Prostate gland (tissue), 2 donors: ENCODE measurements around the gene PTPRK. TPM values are rescaled to one million over a fixed set of nuclear protein-coding genes. Genes with fewer than 3 reads are reported as not detected.

Source experiments
- DNase-seq: peaks from one replicate; pipeline ENCODE4 v3.0.0-alpha.2; 2019; ENCODE audit warnings: low spot score
- H3K27ac ChIP-seq, 2 donors: fragments of 200-600 bp; sonication (generic); 2 replicates each; pipeline ENCODE4 v1.5.1; 2017 to 2019
- H3K27me3 ChIP-seq: fragments of 200-600 bp; sonication (generic); replicated peaks from 2 replicates; pipeline ENCODE4 v1.5.1; 2019; ENCODE audit not compliant: insufficient read depth
- H3K36me3 ChIP-seq, 2 donors: fragments of 200-600 bp; sonication (generic); 1 replicate in 1 of 2; 2 replicates in 1 of 2; pipeline versions ENCODE4 v1.5.1 to v1.8.1; 2017 to 2019
- H3K4me1 ChIP-seq: fragments of 200-600 bp; sonication (generic); replicated peaks from 2 replicates; pipeline ENCODE4 v1.5.1; 2019
- H3K4me3 ChIP-seq, 2 donors: fragments of 200-600 bp; sonication (generic); 2 replicates each; pipeline ENCODE4 v1.5.1; 2017 to 2019
- H3K9me3 ChIP-seq: fragments of 200-600 bp; sonication (generic); 2 replicates; pipeline ENCODE4 v1.5.1; 2017
- CTCF ChIP-seq, 4 experiments: fragments of 200-600 bp in 2 of 4; fragments of 450-650 bp in 2 of 4; sonication (generic) in 2 of 4; IDR thresholded peaks; 1 replicate in 3 of 4; 2 replicates in 1 of 4; pipeline ENCODE4 v1.5.1; 2016 to 2019; ENCODE audit warnings: antibody characterized with exemption in 4 of 4, mild to moderate bottlenecking in 2 of 4, moderate library complexity in 2 of 4
- POLR2A ChIP-seq: fragments of 450-650 bp; IDR thresholded peaks from one replicate; pipeline ENCODE4 v1.6.1; 2016; ENCODE audit warnings: antibody characterized with exemption, mild to moderate bottlenecking
- POLR2AphosphoS5 ChIP-seq: sonication (generic); formaldehyde crosslinking; IDR thresholded peaks from one replicate; pipeline ENCODE4 v1.6.1; 2017; ENCODE audit warnings: antibody characterized with exemption
- WGBS: methylation state at CpG from one replicate; pipeline ENCODE4 v1.1.5; 2018; 5-methylcytosine and 5-hydroxymethylcytosine counted together
- intact Hi-C: fragments of 100-400 bp; cut with DNase I; formaldehyde crosslinking; loops from one replicate; pipeline ENCODE4 v1.14.2; 2022
- total RNA-seq, 2 donors: library from RNA; depleted of rRNA; stranded (reverse); fragments of >200 nt; gene quantifications; one replicate each; pipeline ENCODE4 v1.1.0, GENCODE V29; 2016

Gene PTPRK
- total RNA-seq, 2 donors from 2014 or later = 32.0 to 64.6 TPM

- no peak overlapping the region for H3K4me3 ChIP-seq
- no peak overlapping the region for H3K27ac ChIP-seq
- H3K9me3 ChIP-seq = no peaks in the 10 kb centered on the region
- no peaks in the 10 kb centered on the region for H3K36me3 ChIP-seq
- TF ChIP-seq POLR2AphosphoS5 (no peak), CTCF (IDR thresholded peaks at IDR 0.05) (no peak), POLR2A (no peak)
- no peaks in the 10 kb centered on the region for H3K27me3 ChIP-seq
- no peaks in the 10 kb centered on the region for H3K4me1 ChIP-seq
- intact Hi-C loops = no loop called here
- 79% methylated on average over 2 of the region's 2 CpGs for WGBS
- no peak for DNase-seq
Observed at GRCh38 chr6:128452713-128453112, 67.7 kb downstream of the PTPRK start.

GRCh38 chr6:128446497-128446896 is 73.9 kb downstream of the PTPRK start:
- WGBS = 79% methylated on average over 3 of the region's 3 CpGs
- no peak for TF ChIP-seq CTCF (IDR thresholded peaks at IDR 0.05)
- intact Hi-C loops = no loop called here
- Histone ChIP-seq H3K9me3 (no peaks in the 10 kb centered on the region), H3K27ac (no peak overlapping the region), H3K4me3 (no peak overlapping the region), H3K36me3 (no peaks in the 10 kb centered on the region), H3K27me3 (no peaks in the 10 kb centered on the region), H3K4me1 (no peaks in the 10 kb centered on the region)
- DNase-seq = no peak

- no peaks in the 10 kb centered on the region for H3K9me3 ChIP-seq
- H3K27ac ChIP-seq = no peak overlapping the region
- DNase-seq = no peak
- no peaks in the 10 kb centered on the region for H3K4me1 ChIP-seq
- H3K36me3 ChIP-seq = no peaks in the 10 kb centered on the region
- H3K4me3 ChIP-seq = no peak overlapping the region
- TF ChIP-seq POLR2AphosphoS5 (no peak), CTCF (IDR thresholded peaks at IDR 0.05) (no peak), POLR2A (no peak)
- 75% methylated on average over 3 of the region's 3 CpGs for WGBS
- intact Hi-C loops = no loop called here
- no peaks in the 10 kb centered on the region for H3K27me3 ChIP-seq
Observed at GRCh38 chr6:128443553-128443952, 76.8 kb downstream of the PTPRK start.

- Histone ChIP-seq H3K36me3 (no peaks in the 10 kb centered on the region), H3K9me3 (no peaks in the 10 kb centered on the region), H3K27me3 (no peaks in the 10 kb centered on the region), H3K27ac (no peak overlapping the region), H3K4me3 (no peak overlapping the region), H3K4me1 (no peaks in the 10 kb centered on the region)
- intact Hi-C loops = no loop called here
- no peak for TF ChIP-seq POLR2A
- TF ChIP-seq CTCF (IDR thresholded peaks at IDR 0.05) = no peak
- TF ChIP-seq POLR2AphosphoS5 = no peak
- DNase-seq = no peak
Observed at GRCh38 chr6:128439627-128440026, 80.8 kb downstream of the PTPRK start.

- DNase-seq = no peak
- H3K27ac ChIP-seq = no peak overlapping the region
- intact Hi-C loops = no loop called here
- TF ChIP-seq POLR2A = no peak
- no peak for TF ChIP-seq POLR2AphosphoS5
- TF ChIP-seq CTCF (IDR thresholded peaks at IDR 0.05) = no peak
- no peaks in the 10 kb centered on the region for H3K9me3 ChIP-seq
- H3K4me1 ChIP-seq = no peaks in the 10 kb centered on the region
- no peaks in the 10 kb centered on the region for H3K36me3 ChIP-seq
- H3K27me3 ChIP-seq = no peaks in the 10 kb centered on the region
- H3K4me3 ChIP-seq = no peak overlapping the region
Observed at GRCh38 chr6:128438393-128438792, 82.0 kb downstream of the PTPRK start.
